Body of pancreas (tissue), 4 donors: ENCODE data around the gene HEPH. TPM values are rescaled to one million over a fixed set of nuclear protein-coding genes. Genes with fewer than 3 reads are reported as not detected.

Source experiments
- ATAC-seq: fragments of 150-250 bp; one replicate; pipeline ENCODE4 v1.9.1; 2016
- DNase-seq, 4 donors: peaks; one replicate each; pipeline ENCODE4 v3.0.0-alpha.2; 2019
- H3K27ac ChIP-seq, 4 donors: fragments of 200-600 bp; sonication (generic); 1 replicate in 3 of 4; 2 replicates in 1 of 4; pipeline versions ENCODE4 v1.5.1 to v1.6.1; 2016 to 2019; ENCODE audit warnings: mild to moderate bottlenecking in 1 of 4, mixed read lengths in 1 of 4, moderate library complexity in 1 of 4
- H3K27me3 ChIP-seq, 2 donors: fragments of 200-600 bp; sonication (generic); one replicate each; pipeline ENCODE4 v1.6.0; 2016; ENCODE audit warnings: mild to moderate bottlenecking in 1 of 2
- H3K36me3 ChIP-seq, 2 donors: fragments of 200-600 bp; sonication (generic); replicated peaks in 1 of 2; 2 replicates each; pipeline ENCODE4 v1.5.1; 2016; ENCODE audit warnings: low read depth in 2 of 2; ENCODE audit not compliant: insufficient read depth in 1 of 2
- H3K4me1 ChIP-seq: fragments of 200-600 bp; sonication (generic); one replicate; pipeline ENCODE4 v1.6.0; 2016
- H3K4me3 ChIP-seq, 2 donors: fragments of 200-600 bp; sonication (generic); 1 replicate in 1 of 2; 2 replicates in 1 of 2; pipeline ENCODE4 v1.5.1; 2016 to 2019
- H3K9me3 ChIP-seq, 3 donors: fragments of 200-600 bp; sonication (generic); 1 replicate in 2 of 3; 2 replicates in 1 of 3; pipeline ENCODE4 v1.5.1; 2016
- CTCF ChIP-seq, 7 experiments: fragments of 450-650 bp in 4 of 7; fragments of 200-600 bp in 3 of 7; sonication (generic) in 3 of 7; IDR thresholded peaks; one replicate each; pipeline ENCODE4 v1.5.1; 2016 to 2019; ENCODE audit warnings: antibody characterized with exemption in 7 of 7
- POLR2A ChIP-seq, 3 donors: fragments of 450-650 bp; IDR thresholded peaks; one replicate each; pipeline ENCODE4 v1.6.1; 2016; ENCODE audit warnings: antibody characterized with exemption in 3 of 3, mild to moderate bottlenecking in 2 of 3
- WGBS, 2 donors: methylation state at CpG; one replicate each; pipeline ENCODE4 v1.1.5; 2017; 5-methylcytosine and 5-hydroxymethylcytosine counted together
- intact Hi-C: fragments of 100-400 bp; cut with DNase I; formaldehyde crosslinking; loops from one replicate; pipeline ENCODE4 v1.15.1; 2023
- total RNA-seq, 2 donors: library from RNA; depleted of rRNA; stranded (reverse); fragments of >200 nt; gene quantifications; one replicate each; pipeline ENCODE4 v1.1.0, GENCODE V29; 2016

HEPH gene
- total RNA-seq, 2 donors from 2014 or later: 2.3 to 4.2 TPM

DNA sequence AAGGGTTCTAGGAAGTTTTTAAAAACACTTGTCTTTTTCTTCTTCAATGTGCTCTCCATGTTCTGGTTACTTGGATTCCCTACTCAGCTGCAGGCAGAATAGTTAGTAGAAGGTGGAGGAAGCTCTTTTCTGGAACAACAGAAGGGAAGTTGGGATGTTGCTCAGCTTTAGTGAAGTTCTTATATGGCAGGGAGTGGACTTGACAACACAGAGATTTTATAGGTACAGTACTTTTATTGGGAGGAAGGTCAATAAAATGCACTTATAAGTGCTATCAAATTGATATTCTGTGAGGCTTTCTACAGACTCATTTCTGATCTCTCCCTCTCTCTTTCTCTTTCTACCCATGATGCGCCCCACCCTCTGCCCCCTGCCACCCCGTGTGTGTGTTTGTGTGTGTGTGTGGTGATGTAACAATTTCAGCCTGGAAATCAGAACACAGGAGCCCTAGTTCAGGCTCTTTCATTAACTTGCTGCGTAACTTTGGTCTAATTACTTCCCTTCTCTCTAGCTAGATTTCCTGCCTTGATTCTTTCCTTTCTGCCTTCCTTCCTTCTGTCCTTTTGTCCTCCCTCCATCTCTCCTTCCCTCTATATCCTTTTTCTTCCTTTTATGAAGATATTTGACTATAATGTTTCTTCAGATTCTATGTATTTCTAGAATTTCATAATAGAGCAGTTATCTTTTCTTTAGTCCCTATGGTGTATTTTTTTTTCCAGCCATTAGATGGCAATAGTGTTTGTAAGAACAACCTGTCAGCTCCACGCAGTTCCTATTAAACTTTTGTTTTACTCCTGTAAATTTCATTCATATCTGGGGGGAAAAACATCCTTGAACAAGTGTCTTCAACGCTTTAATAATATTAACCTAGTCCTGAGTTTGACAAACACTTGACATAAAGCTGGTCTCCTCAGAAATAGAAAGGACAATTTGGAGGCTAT, 37.1 kb downstream of the HEPH start:
- no peak overlapping the region for H3K27ac ChIP-seq
- WGBS, 2 donors: 27 to 31% methylated on average over 5 of the region's 5 CpGs
- no peak overlapping the region for H3K4me3 ChIP-seq
- no peaks in the 10 kb centered on the region for H3K36me3 ChIP-seq
- no peaks in the 10 kb centered on the region for H3K4me1 ChIP-seq
- intact Hi-C loops: no loop called here
- no peaks in the 10 kb centered on the region for H3K9me3 ChIP-seq
- no peak for DNase-seq
- no peaks in the 10 kb centered on the region for H3K27me3 ChIP-seq
- ATAC-seq: no peak
- TF ChIP-seq CTCF (IDR thresholded peaks at IDR 0.05) (peak in 3 of 7 experiments; percentile 8 to 25 (median 18)), POLR2A (IDR thresholded peaks at IDR 0.05) (no peak)

GRCh38 chrX:66203114-66203513, 39.1 kb downstream of the HEPH start:
- H3K9me3 ChIP-seq: no peaks in the 10 kb centered on the region
- intact Hi-C loops: no loop called here
- no peak for TF ChIP-seq CTCF (IDR thresholded peaks at IDR 0.05)
- no peak for TF ChIP-seq POLR2A (IDR thresholded peaks at IDR 0.05)
- no peaks in the 10 kb centered on the region for H3K27me3 ChIP-seq
- no peak for ATAC-seq
- no peaks in the 10 kb centered on the region for H3K36me3 ChIP-seq
- 12 to 40% methylated on average over 2 to 5 of the region's 5 CpGs for WGBS, 2 donors
- H3K4me3 ChIP-seq: no peak overlapping the region
- no peak overlapping the region for H3K27ac ChIP-seq
- DNase-seq: no peak
- H3K4me1 ChIP-seq: no peaks in the 10 kb centered on the region

GRCh38 chrX:66221856-66222255, 57.8 kb downstream of the HEPH start:
- Histone ChIP-seq H3K27me3 (no peaks in the 10 kb centered on the region), H3K27ac (no peak overlapping the region), H3K36me3 (no peaks in the 10 kb centered on the region), H3K4me3 (no peak overlapping the region), H3K9me3 (no peaks in the 10 kb centered on the region), H3K4me1 (no peaks in the 10 kb centered on the region)
- intact Hi-C loops: no loop called here
- 65 to 78% methylated on average over 2 of the region's 3 CpGs for WGBS, 2 donors
- TF ChIP-seq CTCF (IDR thresholded peaks at IDR 0.05): no peak
- no peak for TF ChIP-seq POLR2A (IDR thresholded peaks at IDR 0.05)
- ATAC-seq (no peak), DNase-seq (no peak)

DNA sequence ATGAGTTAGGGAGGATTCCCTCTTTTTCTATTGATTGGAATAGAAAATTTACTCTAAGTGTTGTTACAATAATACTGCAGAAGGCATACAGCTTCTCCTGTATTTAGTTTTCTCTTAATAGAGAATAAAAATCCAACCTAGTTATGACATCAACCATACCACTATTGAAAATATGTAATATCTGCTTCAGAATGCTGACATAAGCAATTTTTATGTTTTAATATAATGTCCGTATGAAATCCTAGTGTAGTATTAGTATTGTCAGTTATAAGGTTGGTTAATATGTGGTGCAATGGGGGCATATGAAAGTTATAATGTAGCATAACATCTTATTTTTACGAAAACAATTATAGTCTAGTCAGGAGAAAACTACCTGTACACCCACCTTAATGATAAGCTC, 68.2 kb downstream of the HEPH start:
- intact Hi-C loops: no loop called here
- H3K27ac ChIP-seq: no peak overlapping the region
- ATAC-seq: no peak

More for the DNA sequence above, 68.2 kb downstream of the HEPH start:
- H3K9me3 ChIP-seq: no peaks in the 10 kb centered on the region
- no peak for TF ChIP-seq CTCF (IDR thresholded peaks at IDR 0.05)
- no peak for TF ChIP-seq POLR2A (IDR thresholded peaks at IDR 0.05)
- DNase-seq: no peak
- no peaks in the 10 kb centered on the region for H3K27me3 ChIP-seq
- 58 to 68% methylated on average over 2 of the region's 2 CpGs for WGBS, 2 donors
- no peak overlapping the region for H3K4me3 ChIP-seq
- no peaks in the 10 kb centered on the region for H3K36me3 ChIP-seq
- H3K4me1 ChIP-seq: no peaks in the 10 kb centered on the region
